Left lung (tissue), 10 donors: ENCODE data around the gene MSTO1. TPM values are rescaled to one million over a fixed set of nuclear protein-coding genes. Genes with fewer than 3 reads are reported as not detected.
"Not testable (repeated sequence)": the region's sequence is repeated elsewhere in the genome, so short reads cannot be mapped to it uniquely, and the experiment has no call there.

Experiments used
- ATAC-seq: fragments of 200-7000 bp; cut with Tn5 transposase; one replicate; pipeline ENCODE4 v1.9.1; 2020; ENCODE audit warnings: moderate library complexity
- DNase-seq, 4 donors: peaks; one replicate each; pipeline ENCODE4 v3.0.0-alpha.2; 2013 to 2020
- H3K27ac ChIP-seq, 2 donors: fragments of 200-600 bp; sonication (generic) in 1 of 2; one replicate each; pipeline versions ENCODE4 v1.5.0 to v1.8.0; 2020 to 2021
- H3K27me3 ChIP-seq, 2 donors: fragments of 200-600 bp; sonication (generic) in 1 of 2; one replicate each; pipeline versions ENCODE4 v1.5.0 to v1.8.0; 2020 to 2021
- H3K36me3 ChIP-seq, 2 donors: fragments of 200-600 bp; sonication (generic) in 1 of 2; one replicate each; pipeline versions ENCODE4 v1.5.0 to v1.8.0; 2020 to 2021
- H3K4me1 ChIP-seq, 2 donors: fragments of 200-600 bp; one replicate each; pipeline ENCODE4 v1.8.0; 2021
- H3K4me3 ChIP-seq, 2 donors: fragments of 200-600 bp; sonication (generic) in 1 of 2; one replicate each; pipeline versions ENCODE4 v1.5.0 to v1.8.0; 2020 to 2021; ENCODE audit warnings: mild to moderate bottlenecking in 1 of 2
- H3K9me3 ChIP-seq, 2 donors: fragments of 200-600 bp; sonication (generic) in 1 of 2; one replicate each; pipeline versions ENCODE4 v1.5.0 to v1.8.0; 2020 to 2021
- CTCF ChIP-seq, 2 donors: fragments of 200-600 bp; sonication (generic) in 1 of 2; IDR thresholded peaks; one replicate each; pipeline versions ENCODE4 v1.5.0 to v1.8.0; 2021; ENCODE audit warnings: antibody characterized with exemption in 2 of 2
- intact Hi-C, 2 donors: fragments of 100-400 bp; cut with DNase I; formaldehyde crosslinking; loops; one replicate each; pipeline versions ENCODE4 v1.11.2 to v1.14.2; 2022
- polyA plus RNA-seq, 6 donors: library from polyadenylated mRNA; unstranded; fragments of 120-200 nt; gene quantifications; one replicate each; pipeline ENCODE4 v1.2.1, GENCODE V29; 2013; ENCODE audit not compliant: insufficient read length in 6 of 6
- total RNA-seq, 2 donors: library from RNA; stranded (reverse); fragmentation: NEBNext Ultra II Directional; extraction: Animal tissue kit (Norgen Biotek cat#: 25700); gene quantifications; one replicate each; pipeline ENCODE4 v1.2.1, GENCODE V29; 2021
- donor health status: DM: no; HTN: yes; CAD: no.
- donor health status: DM: no; HTN: no; CAD: no.

The MSTO1 gene
- total and polyA plus RNA-seq, 8 donors = 27.2 to 86.6 (median 67.8) TPM

DNA sequence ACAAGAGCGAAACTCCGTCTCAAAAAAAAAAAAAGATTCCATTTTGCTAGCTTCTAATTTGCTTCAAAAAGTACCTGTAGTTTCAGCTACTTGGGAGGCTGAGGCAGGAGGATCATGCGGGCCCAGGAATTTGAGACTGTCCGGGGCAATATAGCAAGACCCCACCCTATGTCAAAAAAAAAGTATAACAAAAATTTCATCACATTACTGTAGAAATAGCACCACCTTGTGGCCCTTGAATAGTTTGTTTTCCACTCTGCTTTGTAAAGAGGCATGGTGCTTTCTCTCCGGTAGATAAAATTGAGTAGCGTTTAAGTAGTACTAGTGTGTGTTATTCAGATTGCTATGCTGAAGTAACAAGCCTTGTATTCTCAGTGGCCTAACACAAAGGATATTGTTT, 18.2 kb upstream of the MSTO1 start:
- Histone ChIP-seq H3K9me3 (no peaks in the 10 kb centered on the region), H3K4me1 (no peaks in the 10 kb centered on the region), H3K4me3 (no peak overlapping the region), H3K27ac (no peak overlapping the region), H3K36me3 (no peaks in the 10 kb centered on the region), H3K27me3 (no peaks in the 10 kb centered on the region)
- peak; percentile 87 for ATAC-seq
- TF ChIP-seq CTCF (IDR thresholded peaks at IDR 0.05) = peak; percentile 49 to 52
- peak in 2 of 4 donors; percentile 26 to 63 for DNase-seq
- intact Hi-C loops = loop anchor here in 1 of 2 donors (10.0 kb wide), 1 partner anchor 317 kb away; the partner anchor contains the start of genes CLK2 and HCN3

DNA sequence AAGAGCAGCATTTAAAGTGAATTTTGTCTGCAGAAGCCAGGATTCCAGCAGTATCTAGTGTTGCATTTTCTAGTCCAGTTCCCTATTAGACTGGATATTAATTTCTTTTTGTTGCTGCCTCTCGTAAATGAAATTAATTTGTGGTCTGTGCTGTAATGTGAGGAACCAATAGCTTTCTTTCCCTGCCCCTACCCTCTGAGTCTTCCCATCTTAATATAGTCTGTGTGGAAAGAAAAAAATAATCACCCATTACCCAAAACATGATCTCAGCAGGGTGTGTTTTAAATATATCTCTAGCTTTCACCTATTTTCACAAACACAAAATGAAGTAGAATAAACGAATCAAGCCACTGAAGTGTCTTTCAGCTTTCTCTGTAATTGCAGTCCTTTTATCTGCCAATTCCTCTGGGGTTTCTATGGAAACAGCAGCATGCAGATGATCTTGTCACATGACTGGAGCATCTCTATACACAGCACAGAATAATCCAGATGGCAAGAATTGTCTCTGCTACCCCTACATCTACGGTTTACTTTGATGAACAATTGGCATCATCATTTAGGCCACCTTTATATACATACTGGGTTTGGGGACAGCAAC, 14.0 kb upstream of the MSTO1 start:
- intact Hi-C loops = loop anchor here in 1 of 2 donors (10.0 kb wide), 1 partner anchor 321 kb away; the partner anchor contains the start of genes CLK2 and HCN3

GRCh38 chr1:155596864-155597263, 13.2 kb upstream of the MSTO1 start:
- intact Hi-C loops = loop anchor here in 1 of 2 donors (10.0 kb wide), 1 partner anchor 322 kb away; the partner anchor contains the start of genes CLK2 and HCN3
- no peaks in the 10 kb centered on the region for H3K9me3 ChIP-seq
- peaks cover 0 to 7% of the 10 kb centered on the region in 2 donors for H3K4me1 ChIP-seq
- no peak for DNase-seq
- no peak overlapping the region for H3K27ac ChIP-seq
- no peak overlapping the region for H3K4me3 ChIP-seq
- no peaks in the 10 kb centered on the region for H3K36me3 ChIP-seq
- H3K27me3 ChIP-seq = peaks cover 0 to 6% of the 10 kb centered on the region in 2 donors
- TF ChIP-seq CTCF (IDR thresholded peaks at IDR 0.05) = no peak
- ATAC-seq = no peak

More for the DNA sequence above, 14.0 kb upstream of the MSTO1 start:
- H3K4me1 ChIP-seq, ATAC-seq, H3K9me3 ChIP-seq, H3K27ac ChIP-seq, DNase-seq, H3K4me3 ChIP-seq, H3K36me3 ChIP-seq, H3K27me3 ChIP-seq: not testable (repeated sequence)

DNA sequence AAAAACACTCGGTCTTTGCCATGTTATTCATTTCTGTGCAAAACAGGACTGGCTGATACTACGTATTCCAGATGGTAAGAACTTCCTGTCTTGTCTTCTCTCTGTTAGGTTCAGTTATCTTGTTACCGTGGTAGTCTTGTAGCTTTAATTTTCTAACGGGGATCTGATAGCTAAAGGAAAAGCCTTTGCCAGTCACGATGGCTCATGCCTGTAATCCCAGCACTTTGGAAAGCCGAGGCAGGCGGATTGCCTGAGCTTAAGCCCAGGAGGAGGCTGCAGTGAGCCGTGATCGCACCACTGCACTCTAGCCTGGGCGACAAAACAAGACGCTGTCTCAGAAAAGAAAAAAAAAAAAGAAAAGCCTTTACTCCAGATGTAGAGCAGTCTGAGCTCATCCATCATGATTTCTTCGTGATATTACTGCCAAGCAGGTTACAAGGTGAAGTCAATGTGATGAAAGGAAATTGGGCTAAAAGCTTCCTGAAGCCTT, 11.1 kb upstream of the MSTO1 start:
- H3K36me3 ChIP-seq = no peaks in the 10 kb centered on the region
- H3K27ac ChIP-seq = no peak overlapping the region
- no peak overlapping the region for H3K4me3 ChIP-seq
- intact Hi-C loops = loop anchor here in 1 of 2 donors (10.0 kb wide), 1 partner anchor 324 kb away; the partner anchor contains the start of genes CLK2 and HCN3
- H3K9me3 ChIP-seq = no peaks in the 10 kb centered on the region
- no peak for TF ChIP-seq CTCF (IDR thresholded peaks at IDR 0.05)
- peaks cover 0 to 6% of the 10 kb centered on the region in 2 donors for H3K27me3 ChIP-seq
- peak; percentile 41 for ATAC-seq
- DNase-seq = peak in 2 of 4 donors; percentile 5 to 9
- peaks cover 0 to 7% of the 10 kb centered on the region in 2 donors for H3K4me1 ChIP-seq

DNA sequence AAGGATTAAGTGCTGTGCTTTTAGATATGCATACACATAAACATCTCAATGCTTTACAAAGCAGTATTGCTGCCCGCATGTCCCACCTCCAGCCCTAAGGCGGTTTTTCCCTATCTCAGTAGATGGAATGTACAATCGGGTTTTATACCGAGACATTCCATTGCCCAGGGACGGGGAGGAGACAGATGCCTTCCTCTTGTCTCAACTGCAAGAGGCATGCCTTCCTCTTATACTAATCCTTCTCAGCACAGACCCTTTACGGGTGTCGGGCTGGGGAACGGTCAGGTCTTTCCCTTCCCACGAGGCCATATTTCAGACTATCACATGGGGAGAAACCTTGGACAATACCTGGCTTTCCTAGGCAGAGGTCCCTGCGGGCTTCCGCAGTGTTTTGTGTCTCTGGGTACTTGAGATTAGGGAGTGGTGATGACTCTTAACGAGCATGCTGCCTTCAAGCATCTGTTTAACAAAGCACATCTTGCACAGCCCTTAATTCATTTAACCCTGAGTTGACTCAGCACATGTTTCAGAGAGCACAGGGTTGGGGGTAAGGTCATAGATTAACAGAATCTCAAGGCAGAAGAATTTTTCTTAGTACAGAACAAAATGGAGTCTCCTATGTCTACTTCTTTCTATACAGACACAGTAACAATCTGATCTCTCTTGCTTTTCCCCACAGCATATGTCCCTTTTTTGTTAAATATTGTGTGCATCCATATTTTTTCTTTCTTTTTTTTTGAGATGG, 10.0 kb upstream of the MSTO1 start:
- H3K4me3 ChIP-seq, H3K9me3 ChIP-seq, ATAC-seq, DNase-seq, H3K36me3 ChIP-seq, H3K27ac ChIP-seq, H3K4me1 ChIP-seq, H3K27me3 ChIP-seq: not testable (repeated sequence)
- intact Hi-C loops = loop anchor here in 1 of 2 donors (10.0 kb wide), 1 partner anchor 325 kb away; the partner anchor contains the start of genes CLK2 and HCN3

DNA sequence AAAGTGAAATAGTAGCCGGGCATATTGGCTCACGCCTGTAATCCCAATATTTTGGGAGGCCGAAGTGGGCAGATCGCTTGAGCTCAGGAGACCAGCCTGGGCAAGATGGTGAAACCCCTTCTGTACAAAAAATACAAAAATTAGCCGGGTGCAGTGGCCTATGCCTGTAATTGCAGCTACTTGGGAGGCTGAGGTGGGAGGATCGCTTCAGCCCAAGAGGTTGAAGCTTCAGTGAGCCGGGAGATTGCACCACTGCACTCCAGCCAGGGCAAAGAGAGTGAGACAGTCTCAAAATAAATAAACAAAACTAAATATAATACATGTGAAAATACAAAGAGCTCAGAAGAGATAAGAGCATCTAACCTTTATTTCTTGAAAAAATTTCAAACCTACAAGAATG, 2.3 kb upstream of the MSTO1 start:
- ATAC-seq = no peak
- intact Hi-C loops = no loop called here
- DNase-seq = no peak
- Histone ChIP-seq H3K36me3 (peaks cover 0 to 7% of the 10 kb centered on the region in 2 donors), H3K4me3 (no peak overlapping the region), H3K27ac (no peak overlapping the region), H3K27me3 (no peaks in the 10 kb centered on the region), H3K4me1 (peaks cover 0 to 3% of the 10 kb centered on the region in 2 donors), H3K9me3 (no peaks in the 10 kb centered on the region)
- TF ChIP-seq CTCF (IDR thresholded peaks at IDR 0.05) = no peak
